IMR-90 (cell line): ENCODE results near the gene RORC. TPM values are rescaled to one million over a fixed set of nuclear protein-coding genes. Genes with fewer than 3 reads are reported as not detected.

Experiments
- ATAC-seq: fragments of 200-7000 bp; cut with Tn5 transposase; 2 replicates; pipeline ENCODE4 v1.9.1; 2020; ENCODE audit warnings: low read depth, mild to moderate bottlenecking, moderate library complexity
- BruUV-seq: library from RNA; stranded (reverse); fragments of 400-500 nt; replicated peaks from 2 replicates; lab custom pipeline; 2021; lab: Mats Ljungman, UMichigan
- CTCF ChIA-PET: fragments of 300-600 bp; formaldehyde crosslinking; extraction: SDS; loops from one replicate; lab custom pipeline; 2021; ENCODE audit warnings: antibody characterized with exemption; lab: Yijun Ruan, JAX
- POLR2A ChIA-PET: fragments of 300-600 bp; sonication (Branson Sonifier 250); formaldehyde crosslinking; loops from one replicate; lab custom pipeline; 2022; ENCODE audit warnings: antibody characterized with exemption; ENCODE audit not compliant: unreplicated experiment; lab: Charles Lee
- DNase-seq: peaks from one replicate; pipeline ENCODE4 v3.0.0; 2013
- H2AFZ ChIP-seq: replicated peaks from 2 replicates; pipeline ENCODE3; 2013; ENCODE audit warnings: low read length, mild to moderate bottlenecking; ENCODE audit not compliant: poor library complexity
- H2AK5ac ChIP-seq: 2 replicates; pipeline ENCODE4 v1.6.1; 2013; ENCODE audit warnings: low read depth, low read length, inconsistent platforms
- H2AK9ac ChIP-seq: replicated peaks from 2 replicates; pipeline ENCODE3; 2013; ENCODE audit warnings: mild to moderate bottlenecking, low read depth, low read length, moderate library complexity; ENCODE audit not compliant: poor library complexity
- H2BK120ac ChIP-seq: 2 replicates; pipeline ENCODE4 v1.6.1; 2013; ENCODE audit warnings: low read depth, low read length, inconsistent platforms
- H2BK15ac ChIP-seq: 3 replicates; pipeline ENCODE4 v1.6.1; 2013; ENCODE audit warnings: low read depth, low read length, inconsistent platforms
- H2BK20ac ChIP-seq: 2 replicates; pipeline ENCODE4 v1.6.1; 2013; ENCODE audit warnings: low read depth, mild to moderate bottlenecking, inconsistent platforms, low read length, moderate library complexity
- H2BK5ac ChIP-seq: 2 replicates; pipeline ENCODE4 v1.6.1; 2013; ENCODE audit warnings: mild to moderate bottlenecking, low read depth, low read length, inconsistent platforms; ENCODE audit not compliant: poor library complexity, severe bottlenecking
- H3K14ac ChIP-seq: replicated peaks from 2 replicates; pipeline ENCODE4 v1.6.1; 2013; ENCODE audit warnings: low read depth, low read length, inconsistent platforms
- H3K18ac ChIP-seq: 2 replicates; pipeline ENCODE4 v1.6.1; 2013; ENCODE audit warnings: low read depth, low read length, control low read depth
- H3K23ac ChIP-seq: 2 replicates; pipeline ENCODE4 v1.6.1; 2013; ENCODE audit warnings: low read depth, low read length, inconsistent platforms
- H3K27ac ChIP-seq: 2 replicates; pipeline ENCODE4 v1.5.1; 2013; ENCODE audit warnings: mild to moderate bottlenecking, control low read depth, low read length; ENCODE audit not compliant: insufficient read depth
- H3K27me3 ChIP-seq: 2 replicates; pipeline ENCODE4 v1.6.1; 2013; ENCODE audit warnings: low read length; ENCODE audit not compliant: control insufficient read depth, insufficient read depth
- H3K36me3 ChIP-seq: 2 replicates; pipeline ENCODE4 v1.6.1; 2013; ENCODE audit warnings: low read length, mixed read lengths; ENCODE audit not compliant: control insufficient read depth, insufficient read depth
- H3K4ac ChIP-seq: 2 replicates; pipeline ENCODE4 v1.6.1; 2013; ENCODE audit warnings: low read depth, low read length, inconsistent platforms
- H3K4me1 ChIP-seq: 2 replicates; pipeline ENCODE4 v1.6.1; 2013; ENCODE audit warnings: low read length, mixed read lengths; ENCODE audit not compliant: control insufficient read depth, insufficient read depth
- H3K4me2 ChIP-seq: 2 replicates; pipeline ENCODE4 v1.6.1; 2013; ENCODE audit warnings: low read depth, mild to moderate bottlenecking, control low read depth, low read length, moderate library complexity
- H3K4me3 ChIP-seq: 2 replicates; pipeline ENCODE4 v1.5.1; 2013; ENCODE audit warnings: low read depth, mild to moderate bottlenecking, control low read depth, low read length, moderate library complexity; ENCODE audit not compliant: insufficient read depth
- H3K56ac ChIP-seq: 2 replicates; pipeline ENCODE4 v1.6.1; 2013; ENCODE audit warnings: low read length, inconsistent platforms; ENCODE audit not compliant: insufficient read depth; ENCODE audit errors: extremely low read depth
- H3K79me1 ChIP-seq, 2 experiments: 2 replicates each; pipeline ENCODE4 v1.6.1; 2013; ENCODE audit warnings: low read length in 2 of 2, inconsistent platforms in 1 of 2, low read depth in 1 of 2
- H3K9ac ChIP-seq: 2 replicates; pipeline ENCODE4 v1.6.1; 2013; ENCODE audit warnings: low read depth, low read length, control low read depth
- H3K9me1 ChIP-seq: 2 replicates; pipeline ENCODE4 v1.6.1; 2013; ENCODE audit warnings: low read length, inconsistent platforms; ENCODE audit not compliant: insufficient read depth
- H3K9me3 ChIP-seq: 2 replicates; pipeline ENCODE4 v1.6.1; 2013; ENCODE audit warnings: low read length; ENCODE audit not compliant: control insufficient read depth, insufficient read depth
- H4K20me1 ChIP-seq: 2 replicates; pipeline ENCODE4 v1.6.1; 2013; ENCODE audit warnings: low read length, inconsistent platforms; ENCODE audit not compliant: insufficient read depth
- H4K5ac ChIP-seq: 2 replicates; pipeline ENCODE4 v1.6.1; 2013; ENCODE audit warnings: mild to moderate bottlenecking, low read depth, low read length, control low read depth
- H4K8ac ChIP-seq, 2 experiments: 2 replicates each; pipeline ENCODE4 v1.6.1; 2013; ENCODE audit warnings: low read depth in 2 of 2, low read length in 2 of 2, control low read depth in 1 of 2, inconsistent platforms in 1 of 2
- H4K91ac ChIP-seq: 2 replicates; pipeline ENCODE4 v1.6.1; 2013; ENCODE audit warnings: low read depth, low read length, inconsistent platforms; ENCODE audit not compliant: insufficient read depth
- NFE2L2 ChIP-seq: fragments of 150-350 bp; IDR thresholded peaks from 2 replicates; pipeline ENCODE4 v1.6.1; 2016; ENCODE audit warnings: low read depth, mild to moderate bottlenecking, low read length
- POLR2A ChIP-seq: IDR thresholded peaks from 2 replicates; pipeline ENCODE4 v1.6.1; 2012; ENCODE audit warnings: mild to moderate bottlenecking, low read depth, low read length
- RFX5 ChIP-seq: IDR thresholded peaks from 2 replicates; pipeline ENCODE4 v1.8.0; 2012; ENCODE audit warnings: low read depth, mild to moderate bottlenecking, low read length, moderate library complexity
- SMC3 ChIP-seq: fragments of 150-350 bp; IDR thresholded peaks from 2 replicates; pipeline ENCODE4 v1.6.1; 2016; ENCODE audit warnings: low read depth, mild to moderate bottlenecking, antibody characterized with exemption, low read length, moderate library complexity
- WGBS, 2 experiments: methylation state at CpG; one replicate each; pipeline versions ENCODE4 v1.1.5 to v1.1.7; 2013; ENCODE audit warnings: missing lambda C conversion rate in 2 of 2; ENCODE audit not compliant: insufficient read length in 1 of 2; ENCODE audit errors: extremely low coverage in 2 of 2; 5-methylcytosine and 5-hydroxymethylcytosine counted together
- dilution Hi-C: fragments of 300-500 bp; cut with HindIII; formaldehyde crosslinking; loops from one replicate; pipeline ENCODE4 v1.14.3; 2018; ENCODE audit warnings: low sequenced_read_pairs; ENCODE audit not compliant: unreplicated experiment
- in situ Hi-C: fragments of 300-500 bp; cut with MboI; formaldehyde crosslinking; loops from 3 replicates; pipeline ENCODE4 v1.14.3; 2019; ENCODE audit warnings: low sequenced_read_pairs, inconsistent platforms, mixed read lengths
- intact Hi-C: fragments of 100-400 bp; cut with micrococcal nuclease; formaldehyde crosslinking; loops from 2 replicates; pipeline ENCODE4 v1.10.0; 2022
- polyA plus RNA-seq, 3 experiments: library from polyadenylated mRNA; depleted of rRNA; stranded (reverse); fragments of >200 nt; gene quantifications; 2 replicates each; pipeline ENCODE4 v1.2.3, GENCODE V29; 2012; ENCODE audit warnings: low replicate concordance in 1 of 3
- total RNA-seq: library from RNA; depleted of rRNA; stranded (reverse); fragments of >200 nt; gene quantifications from 2 replicates; pipeline ENCODE4 v1.2.3, GENCODE V29; 2012
- TF ChIP-seq, protein P1 (sequence below): fragments of 150-350 bp; IDR thresholded peaks from 2 replicates; pipeline ENCODE4 v1.6.1; 2017; ENCODE audit warnings: mild to moderate bottlenecking, antibody characterized with exemption, low read length, low read depth

The RORC gene
- total and polyA plus RNA-seq, 2 of the 4 experiments (the other 2 are of a cell fraction): not detected

DNA sequence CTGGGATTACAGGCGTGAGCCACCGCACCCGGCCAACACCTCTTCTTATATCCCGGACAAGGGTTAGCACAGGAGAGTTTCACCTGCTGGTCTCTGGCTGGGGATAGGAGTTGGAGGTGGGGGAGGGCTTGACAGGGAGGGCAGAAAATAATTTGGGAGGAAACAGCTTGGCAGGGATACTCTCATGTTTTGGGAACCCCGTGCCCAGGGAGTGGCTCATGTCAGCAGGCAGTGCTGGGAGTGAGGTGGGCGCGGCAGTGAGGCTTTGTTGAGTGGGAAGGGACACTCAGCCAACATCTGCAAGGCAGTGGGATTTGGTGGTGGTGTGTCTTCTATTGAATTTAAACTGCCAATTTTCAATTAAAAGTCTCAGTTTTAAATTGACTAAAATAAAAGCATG is 23.1 kb upstream of the RORC start:
- Histone ChIP-seq H2AK5ac (no peak overlapping the region), H3K4ac (no peak overlapping the region), H3K36me3 (no peaks in the 10 kb centered on the region), H3K9ac (no peak overlapping the region), H2AK9ac (no peak overlapping the region), H3K9me1 (no peaks in the 10 kb centered on the region; the same call in 1 of the 2 replicates), H2BK20ac (no peak overlapping the region), H4K20me1 (no peaks in the 10 kb centered on the region), H4K5ac (no peak overlapping the region), H3K4me2 (no peak overlapping the region), H2AFZ (no peak overlapping the region), H2BK15ac (no peak overlapping the region), H2BK5ac (no peak overlapping the region), H3K27ac (no peak overlapping the region), H3K27me3 (peaks cover 39% of the 10 kb centered on the region), H2BK120ac (no peak overlapping the region), H3K9me3 (no peaks in the 10 kb centered on the region), H3K23ac (no peak overlapping the region), H4K91ac (no peak overlapping the region), H3K18ac (no peak overlapping the region), H4K8ac (no peak overlapping the region), H3K56ac (no peak overlapping the region), H3K4me3 (no peak overlapping the region), H3K79me1 (no peaks in the 10 kb centered on the region), H3K4me1 (peaks cover 1% of the 10 kb centered on the region; the same call in 1 of the 2 replicates), H3K14ac (no peak overlapping the region)
- ChIA-PET CTCF (no interaction called here), POLR2A (no interaction called here)
- WGBS, 2 experiments: no CpG with 5 or more reads among the region's 7 CpGs
- in situ Hi-C loops: no loop called here
- no TSS peak for BruUV-seq
- TF ChIP-seq SMC3: no peak
- no peak for TF ChIP-seq RFX5
- TF ChIP-seq, protein P1, sequence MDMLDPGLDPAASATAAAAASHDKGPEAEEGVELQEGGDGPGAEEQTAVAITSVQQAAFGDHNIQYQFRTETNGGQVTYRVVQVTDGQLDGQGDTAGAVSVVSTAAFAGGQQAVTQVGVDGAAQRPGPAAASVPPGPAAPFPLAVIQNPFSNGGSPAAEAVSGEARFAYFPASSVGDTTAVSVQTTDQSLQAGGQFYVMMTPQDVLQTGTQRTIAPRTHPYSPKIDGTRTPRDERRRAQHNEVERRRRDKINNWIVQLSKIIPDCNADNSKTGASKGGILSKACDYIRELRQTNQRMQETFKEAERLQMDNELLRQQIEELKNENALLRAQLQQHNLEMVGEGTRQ: no peak
- TF ChIP-seq POLR2A: no peak
- no peak for TF ChIP-seq NFE2L2
- ATAC-seq (no peak), DNase-seq (no peak)
- intact Hi-C loops: no loop called here
- dilution Hi-C loops: no loop called here
